ENCODE measurements around the gene RGMB.

The RGMB gene

DNA sequence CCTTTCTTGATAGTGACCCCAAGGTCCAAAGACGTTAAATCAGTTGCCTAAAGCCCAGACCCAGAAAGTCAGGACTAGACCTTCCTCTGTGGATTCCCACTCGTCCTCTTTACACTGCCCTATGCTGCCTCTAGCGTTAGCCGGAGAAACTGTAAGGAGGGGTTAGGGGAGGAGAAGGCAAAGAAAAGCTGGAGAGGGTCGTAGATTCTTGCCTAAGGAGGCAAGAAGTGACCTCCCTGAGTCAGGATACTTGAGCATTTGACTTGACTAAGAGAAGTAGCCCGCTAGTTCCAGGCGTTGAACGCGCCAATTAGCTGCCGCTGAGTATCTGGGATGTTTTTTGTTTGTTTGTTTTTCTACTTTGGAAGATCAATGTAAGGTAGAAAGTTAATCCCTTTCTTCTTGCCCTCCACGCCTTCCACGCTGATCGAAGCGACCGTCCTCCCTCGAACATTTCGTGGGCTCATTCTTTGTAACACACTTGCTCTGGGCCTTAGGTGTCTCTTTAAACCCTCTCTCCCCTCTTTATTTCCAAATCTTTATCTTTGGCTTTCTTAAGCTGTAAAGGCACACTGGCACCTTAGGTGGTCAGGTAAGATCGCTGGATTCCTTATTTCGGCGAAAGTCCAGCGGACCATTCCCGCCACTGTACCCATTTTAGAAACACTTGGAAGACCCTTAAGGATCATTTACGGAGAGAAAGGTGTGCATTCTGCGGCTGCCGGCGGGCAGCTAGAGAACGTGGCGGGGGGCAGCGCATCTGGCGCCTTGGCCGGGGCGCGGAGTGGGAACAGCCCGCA lies 5.1 kb upstream of the RGMB start:
- peak; percentile 50 for DNase-seq (ENCODE audit: low spot score)

- DNase-seq (ENCODE audit: low spot score), result no peak
Observed at GRCh38 chr5:98768960-98769209, 4.6 kb upstream of the RGMB start.

- peak; percentile 22 for DNase-seq (ENCODE audit: low spot score)
Observed at GRCh38 chr5:98769210-98769958, 4.1 kb upstream of the RGMB start.

- DNase-seq (ENCODE audit: low spot score), result no peak
Observed at GRCh38 chr5:98769959-98770208, 3.6 kb upstream of the RGMB start.

GRCh38 chr5:98770209-98770910 lies 3.1 kb upstream of the RGMB start:
- no peak for DNase-seq (ENCODE audit: low spot score)

GRCh38 chr5:98770911-98771322 lies 2.5 kb upstream of the RGMB start:
- DNase-seq (ENCODE audit: low spot score), result no peak

- DNase-seq (ENCODE audit: low spot score), result peak; percentile 80
Observed at GRCh38 chr5:98771382-98772109, 1.9 kb upstream of the RGMB start.

GRCh38 chr5:98772415-98773213 lies 849 bp upstream of the RGMB start:
- peak; percentile 69 for DNase-seq (ENCODE audit: low spot score)

DNA sequence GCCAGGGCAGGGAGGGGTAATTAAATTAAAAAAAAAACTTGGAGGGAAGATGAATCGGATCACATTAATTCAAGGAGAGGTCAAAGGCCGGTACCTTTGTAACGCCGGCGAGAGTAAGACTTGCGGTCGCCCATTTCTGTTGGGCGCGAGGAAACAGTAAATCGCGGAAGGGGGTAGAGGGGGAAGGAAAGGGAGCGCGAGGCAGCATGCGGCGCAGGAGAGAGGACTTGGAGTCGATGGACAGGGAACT lies 324 bp upstream of the RGMB start:
- no peak for DNase-seq (ENCODE audit: low spot score)

DNA sequence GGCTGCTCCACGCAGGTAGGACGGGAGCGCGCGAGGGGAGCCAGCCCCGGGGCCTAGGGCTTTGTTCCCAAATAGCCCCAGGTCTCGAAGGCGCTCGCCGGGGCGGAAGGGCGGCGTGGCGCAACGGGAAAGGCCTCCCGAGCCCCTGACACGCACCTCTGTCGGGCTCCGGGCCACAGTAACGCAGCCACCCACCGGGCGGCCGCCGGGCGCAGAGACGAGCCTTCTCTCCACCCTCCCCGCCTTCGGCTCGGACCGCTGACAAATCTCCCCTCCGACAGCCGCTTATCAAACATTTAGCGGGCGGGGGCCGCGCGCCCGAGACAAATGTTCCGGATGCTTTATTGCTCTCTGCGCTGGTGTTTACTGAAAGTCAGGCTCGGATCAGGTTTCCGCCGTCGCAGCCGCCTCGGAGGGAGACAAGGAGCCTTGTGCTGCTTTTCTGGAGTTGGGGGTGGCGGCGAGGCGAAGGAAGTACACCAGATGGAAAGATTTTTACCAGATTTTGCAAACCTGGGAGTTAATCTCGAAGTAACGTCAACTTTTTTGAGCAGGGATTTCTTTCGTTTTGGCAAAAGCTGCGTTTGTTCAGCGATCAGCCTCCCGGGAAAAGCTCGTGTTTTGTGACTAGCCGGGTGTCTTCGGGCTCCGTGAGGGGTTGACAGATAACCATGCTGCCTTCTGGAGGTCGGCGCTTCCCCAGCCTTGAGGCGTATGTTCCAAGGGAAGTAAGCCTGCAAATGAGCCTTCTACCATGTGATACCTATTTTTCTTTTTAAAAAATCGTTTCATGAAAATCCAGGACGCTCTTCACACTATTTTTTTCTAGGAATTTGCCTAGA lies 950 bp downstream of the RGMB start:
- peak; percentile 49 for DNase-seq (ENCODE audit: low spot score)

DNA sequence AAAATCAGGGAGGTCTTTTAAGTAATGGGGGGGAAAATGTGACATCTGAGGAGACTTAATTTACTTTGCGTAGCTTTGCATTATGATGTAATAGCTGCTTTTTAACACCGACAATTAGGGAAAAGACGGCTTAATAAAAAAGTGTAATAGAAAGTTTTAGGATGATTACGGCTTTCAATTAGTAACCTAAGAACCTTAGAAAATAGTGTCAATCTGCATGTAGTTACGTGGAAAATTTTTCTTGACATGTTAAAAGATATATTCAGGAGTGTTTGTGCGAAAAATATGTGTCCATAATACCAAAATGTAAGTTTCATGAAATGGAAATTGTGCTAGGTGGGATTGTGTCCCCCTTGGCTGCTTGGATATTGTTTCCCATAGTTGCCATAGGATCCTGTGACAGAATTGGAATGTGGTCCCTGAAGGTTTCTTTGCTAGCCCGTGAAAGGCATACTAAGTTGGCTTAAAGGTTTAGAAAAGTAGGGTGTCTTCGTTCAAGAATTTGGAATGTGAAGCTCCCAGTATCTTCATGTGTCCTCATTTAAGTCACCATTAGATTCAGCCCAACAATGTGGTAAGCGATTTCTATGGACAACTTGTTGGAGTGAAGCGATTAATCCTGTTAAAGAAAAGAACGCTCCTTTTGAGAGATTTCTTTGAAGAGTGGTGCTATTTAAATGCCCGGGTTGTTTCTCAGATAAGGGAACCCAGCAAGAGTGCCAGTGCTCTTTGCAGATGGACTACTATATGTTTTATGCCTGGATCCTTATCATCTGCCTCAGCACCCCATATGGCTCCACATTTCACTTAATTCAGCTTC lies 2.0 kb downstream of the RGMB start:
- no peak for DNase-seq (ENCODE audit: low spot score)

DNA sequence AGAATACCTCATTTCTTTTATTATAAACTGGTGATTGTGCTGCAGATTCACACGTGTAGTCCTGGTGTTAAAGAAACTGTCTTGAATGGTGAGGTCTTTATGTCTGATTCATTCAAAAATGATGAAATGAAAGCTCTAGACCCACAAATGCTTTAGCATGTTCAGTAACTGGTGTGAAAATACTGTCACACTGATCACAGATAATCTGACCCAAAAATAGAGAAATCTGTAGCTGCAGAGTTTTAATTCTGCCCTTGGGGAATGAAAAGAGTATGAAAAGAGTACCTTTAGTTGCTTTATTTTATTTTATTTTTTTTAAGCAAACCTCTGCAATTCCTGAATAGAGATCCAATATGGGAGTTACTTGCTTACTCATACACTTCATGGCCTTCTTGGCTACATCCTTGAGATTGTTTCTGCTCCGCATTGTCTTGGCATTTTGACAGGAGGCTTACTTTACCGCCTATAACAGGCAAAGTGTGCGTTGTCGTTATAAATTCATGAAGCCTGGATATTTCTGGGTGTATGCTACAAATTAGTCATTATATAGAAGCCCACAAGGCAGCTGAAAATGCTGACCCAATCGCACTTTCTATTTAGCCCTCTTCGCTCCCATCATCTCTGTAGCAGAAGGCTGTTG lies 2.7 kb downstream of the RGMB start:
- no peak for DNase-seq (ENCODE audit: low spot score)

GRCh38 chr5:98777295-98777694 lies 3.8 kb downstream of the RGMB start:
- DNase-seq (ENCODE audit: low spot score), result no peak

GRCh38 chr5:98779264-98779877 lies 5.9 kb downstream of the RGMB start:
- DNase-seq (ENCODE audit: low spot score), result no peak

- DNase-seq (ENCODE audit: low spot score), result no peak
Observed at GRCh38 chr5:98780390-98780789, 6.9 kb downstream of the RGMB start.

GRCh38 chr5:98781520-98781919 lies 8.1 kb downstream of the RGMB start:
- DNase-seq (ENCODE audit: low spot score), result no peak

GRCh38 chr5:98781964-98782363 lies 8.5 kb downstream of the RGMB start:
- no peak for DNase-seq (ENCODE audit: low spot score)

DNA sequence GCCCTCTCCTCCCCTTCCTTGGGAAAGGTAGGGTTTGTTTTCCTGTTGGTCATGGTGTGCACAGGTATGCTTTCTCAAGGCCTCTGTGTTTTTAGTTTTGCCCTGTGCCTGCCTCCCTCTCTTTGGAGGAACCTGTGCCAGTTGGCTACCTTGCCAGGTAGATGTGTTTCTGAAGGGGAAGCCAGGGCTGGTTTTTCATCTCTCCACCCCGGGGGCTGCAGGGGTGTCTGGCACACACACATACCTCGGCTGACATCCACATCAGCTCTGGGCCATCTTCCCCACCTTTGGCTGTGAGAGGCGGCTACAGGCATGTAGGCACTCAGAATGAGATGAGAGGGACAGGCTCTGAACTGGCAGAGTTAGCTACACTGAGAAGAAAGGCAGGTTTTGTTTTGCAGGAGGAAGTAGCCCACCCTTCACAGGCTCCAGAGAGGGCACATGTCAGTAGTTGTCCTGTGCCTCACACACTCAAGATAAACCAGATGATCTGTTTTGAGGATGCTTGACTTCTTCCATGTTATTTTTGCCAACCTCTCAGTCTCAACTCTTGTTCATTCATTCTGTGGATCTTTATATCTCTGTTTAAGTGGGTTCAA lies 9.7 kb downstream of the RGMB start:
- DNase-seq (ENCODE audit: low spot score), result no peak

DNA sequence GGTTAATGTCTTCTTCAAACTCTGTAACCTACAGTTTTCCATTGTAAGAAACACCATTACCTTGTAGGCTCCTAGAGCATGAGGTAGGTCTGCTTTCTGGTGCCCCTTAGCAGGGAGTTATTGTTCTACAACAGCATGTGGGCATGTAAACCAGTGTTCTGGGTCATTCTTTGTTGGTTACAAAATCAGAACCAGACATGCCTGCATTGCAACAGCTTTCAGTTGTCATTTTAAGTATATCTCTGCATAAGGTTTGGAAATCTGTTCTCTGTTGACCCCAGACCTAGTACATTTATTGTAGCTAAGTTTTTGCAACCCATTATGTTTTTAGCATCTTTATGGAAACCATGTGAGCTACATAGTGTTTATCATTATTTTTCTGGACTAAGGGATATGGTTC lies 10.9 kb downstream of the RGMB start:
- no peak for DNase-seq (ENCODE audit: low spot score)
